GM12874 (cell line): Measurements from ENCODE around the gene LACTB.

Source experiments
- TF ChIP-seq, protein P1 (sequence below): IDR thresholded peaks from 2 replicates; pipeline ENCODE4 v1.5.1; 2011; ENCODE audit warnings: low read depth, mild to moderate bottlenecking, control low read depth, low read length, moderate library complexity; ENCODE audit not compliant: insufficient read depth

The LACTB gene

DNA sequence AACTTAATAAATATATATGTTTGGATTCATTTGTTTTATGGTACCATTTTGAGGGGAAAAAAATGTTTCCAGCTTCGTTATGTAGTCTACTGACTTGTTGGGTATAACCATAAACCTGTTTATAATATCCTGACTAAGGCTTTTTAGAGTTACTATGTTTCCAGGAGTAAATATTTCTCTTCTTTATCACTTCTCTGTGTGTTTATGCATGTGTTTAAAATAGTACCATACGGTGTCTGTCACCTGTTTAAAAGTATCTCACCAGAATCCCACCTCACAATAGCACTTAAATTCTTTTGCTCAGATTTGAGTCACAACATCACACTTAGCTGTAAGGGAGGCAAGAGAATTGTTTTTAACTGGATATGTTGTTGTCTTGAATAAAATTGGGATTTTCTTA is 15.1 kb downstream of the LACTB start:
- TF ChIP-seq, protein P1, sequence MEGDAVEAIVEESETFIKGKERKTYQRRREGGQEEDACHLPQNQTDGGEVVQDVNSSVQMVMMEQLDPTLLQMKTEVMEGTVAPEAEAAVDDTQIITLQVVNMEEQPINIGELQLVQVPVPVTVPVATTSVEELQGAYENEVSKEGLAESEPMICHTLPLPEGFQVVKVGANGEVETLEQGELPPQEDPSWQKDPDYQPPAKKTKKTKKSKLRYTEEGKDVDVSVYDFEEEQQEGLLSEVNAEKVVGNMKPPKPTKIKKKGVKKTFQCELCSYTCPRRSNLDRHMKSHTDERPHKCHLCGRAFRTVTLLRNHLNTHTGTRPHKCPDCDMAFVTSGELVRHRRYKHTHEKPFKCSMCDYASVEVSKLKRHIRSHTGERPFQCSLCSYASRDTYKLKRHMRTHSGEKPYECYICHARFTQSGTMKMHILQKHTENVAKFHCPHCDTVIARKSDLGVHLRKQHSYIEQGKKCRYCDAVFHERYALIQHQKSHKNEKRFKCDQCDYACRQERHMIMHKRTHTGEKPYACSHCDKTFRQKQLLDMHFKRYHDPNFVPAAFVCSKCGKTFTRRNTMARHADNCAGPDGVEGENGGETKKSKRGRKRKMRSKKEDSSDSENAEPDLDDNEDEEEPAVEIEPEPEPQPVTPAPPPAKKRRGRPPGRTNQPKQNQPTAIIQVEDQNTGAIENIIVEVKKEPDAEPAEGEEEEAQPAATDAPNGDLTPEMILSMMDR = no peak

DNA sequence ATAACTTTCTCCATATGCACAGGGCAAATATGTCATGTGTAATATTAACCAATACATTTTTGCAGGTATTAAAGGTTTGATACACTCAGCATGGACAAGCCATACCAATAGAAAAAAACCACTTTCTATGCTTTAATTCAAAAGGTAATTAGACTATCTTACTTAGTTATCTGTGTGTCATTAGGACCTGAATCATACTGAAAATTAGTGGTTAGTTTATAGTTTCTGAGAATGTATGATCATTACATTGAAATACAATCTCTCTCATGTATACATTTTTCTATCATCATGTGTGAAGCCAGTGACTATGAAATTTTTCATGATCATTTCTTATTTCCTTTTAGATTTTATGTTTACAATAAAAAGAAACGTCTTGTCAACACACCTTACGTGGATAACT is 19.3 kb downstream of the LACTB start:
- TF ChIP-seq, protein P1 = no peak

DNA sequence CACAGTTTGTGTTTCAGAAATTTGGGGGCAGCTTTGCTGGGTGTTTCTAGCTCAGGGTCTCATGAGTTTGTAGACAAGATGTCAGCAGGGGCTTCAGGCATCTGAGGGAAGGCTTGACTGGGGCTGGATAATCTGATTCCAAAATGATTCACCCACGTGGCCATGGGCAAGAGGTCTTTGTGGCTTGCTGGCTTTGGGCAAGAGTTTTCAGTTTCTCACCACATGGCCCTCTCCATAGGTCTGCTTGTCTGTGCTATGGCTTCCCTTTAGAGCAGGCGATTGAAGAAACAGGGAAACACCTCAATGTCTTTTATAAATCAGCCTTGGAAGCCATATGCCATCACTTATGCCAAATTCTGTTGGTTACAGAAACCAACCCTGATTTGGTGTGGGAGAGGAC is 23.8 kb downstream of the LACTB start:
- TF ChIP-seq, protein P1 = no peak

DNA sequence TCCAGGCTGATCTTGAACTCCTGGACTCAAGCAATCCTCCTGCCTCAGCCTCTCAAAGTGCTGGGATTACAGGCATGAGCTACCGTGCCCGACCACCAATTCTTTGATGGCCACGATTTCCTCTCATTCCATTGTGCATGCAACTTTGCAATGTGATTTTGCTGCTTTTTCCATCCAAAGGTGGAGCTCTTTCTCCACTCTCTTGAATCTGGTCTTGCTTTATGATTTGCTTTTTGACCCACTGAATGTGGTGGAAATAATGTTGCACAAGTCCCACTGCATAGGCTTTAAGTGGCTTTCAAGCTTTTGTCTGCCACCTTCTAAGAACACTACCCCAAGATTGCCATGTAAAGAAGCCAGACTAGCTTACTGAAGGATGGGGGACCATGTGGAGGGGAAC is 25.0 kb downstream of the LACTB start:
- TF ChIP-seq, protein P1 = no peak

DNA sequence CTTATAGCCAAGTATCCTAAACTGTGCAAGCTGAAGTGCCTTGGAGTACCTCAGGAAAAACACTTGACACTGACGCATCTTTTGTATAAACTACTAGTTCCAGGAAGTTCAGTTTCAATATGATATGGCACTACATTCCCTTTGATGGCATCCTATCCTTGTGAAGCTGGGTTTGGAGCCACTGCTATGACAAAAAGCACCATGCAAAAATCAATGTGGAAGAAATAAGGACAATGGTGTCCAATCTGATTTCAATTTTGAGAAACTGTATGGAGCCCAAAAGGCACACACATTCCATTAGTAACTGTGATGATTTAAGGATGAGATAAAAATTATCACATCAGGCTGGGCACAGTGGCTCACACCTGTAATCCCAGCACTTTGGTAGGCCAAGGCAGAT is 30.0 kb downstream of the LACTB start:
- TF ChIP-seq, protein P1 = no peak

DNA sequence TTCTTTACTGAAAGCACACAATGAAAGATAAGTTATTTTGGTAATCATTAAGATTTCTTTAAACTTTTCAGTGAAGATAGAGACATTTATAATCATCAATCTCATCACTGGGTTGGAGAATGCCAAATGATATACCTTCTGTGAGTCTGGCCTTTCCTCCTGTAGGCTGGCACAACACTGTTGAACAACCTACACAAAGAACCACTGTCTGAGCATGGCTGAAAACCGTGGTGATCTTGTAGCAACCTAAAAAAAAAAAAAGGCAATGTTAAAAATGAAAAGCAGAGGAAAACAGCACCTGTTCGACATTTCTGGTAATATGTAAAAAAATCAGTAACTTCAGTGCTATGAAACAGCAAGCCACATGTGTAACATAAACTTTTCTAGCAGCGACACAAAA is 33.8 kb downstream of the LACTB start:
- TF ChIP-seq, protein P1 = no peak

DNA sequence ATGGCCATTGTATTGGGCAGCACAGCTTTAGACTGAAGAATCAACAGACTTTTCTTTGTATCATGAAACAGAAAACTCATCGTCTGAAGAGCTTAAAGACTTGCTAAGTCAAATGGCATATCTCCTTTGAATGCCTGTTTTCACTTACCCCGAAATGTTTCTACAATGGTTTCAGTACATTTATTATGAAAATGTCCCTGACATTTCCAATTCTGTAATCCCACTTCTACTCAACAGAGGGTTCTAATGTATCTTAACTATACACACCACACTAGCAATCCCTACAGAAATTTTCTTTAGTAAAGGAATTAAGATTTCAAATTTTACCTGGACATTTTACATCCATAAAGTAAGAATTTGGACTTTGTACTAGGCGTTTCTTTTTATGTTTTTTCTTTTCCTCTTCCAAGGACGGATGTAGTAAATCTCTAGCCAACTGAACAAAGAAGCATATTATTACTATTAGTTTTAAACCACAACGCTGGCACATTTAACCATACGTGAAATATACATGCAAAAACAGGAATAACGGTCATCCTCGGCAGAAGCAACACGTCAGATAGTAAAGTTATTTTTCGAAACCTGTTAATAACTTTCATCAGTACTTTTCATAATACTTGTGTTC is 34.5 kb downstream of the LACTB start:
- TF ChIP-seq, protein P1 = no peak

DNA sequence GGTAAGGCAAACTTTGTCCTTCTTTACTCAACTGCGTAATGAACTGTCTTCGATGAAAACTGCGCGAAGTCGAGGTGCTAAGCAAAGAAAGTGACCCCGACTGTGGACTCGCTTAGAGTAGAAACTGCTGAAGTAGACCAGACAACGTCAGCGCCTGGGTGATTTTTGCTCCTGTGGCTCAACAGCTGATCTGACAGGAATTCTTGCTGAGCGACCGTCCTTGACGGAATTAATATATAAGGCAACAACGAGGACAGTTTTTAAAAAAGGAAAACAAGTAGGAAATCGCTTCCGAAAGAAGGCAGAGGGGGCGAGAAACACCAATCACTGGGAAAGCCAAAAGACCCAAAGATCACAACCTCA is 35.1 kb downstream of the LACTB start:
- TF ChIP-seq, protein P1 = no peak
